ENCODE data around the gene NUDT1.

The NUDT1 gene

DNA sequence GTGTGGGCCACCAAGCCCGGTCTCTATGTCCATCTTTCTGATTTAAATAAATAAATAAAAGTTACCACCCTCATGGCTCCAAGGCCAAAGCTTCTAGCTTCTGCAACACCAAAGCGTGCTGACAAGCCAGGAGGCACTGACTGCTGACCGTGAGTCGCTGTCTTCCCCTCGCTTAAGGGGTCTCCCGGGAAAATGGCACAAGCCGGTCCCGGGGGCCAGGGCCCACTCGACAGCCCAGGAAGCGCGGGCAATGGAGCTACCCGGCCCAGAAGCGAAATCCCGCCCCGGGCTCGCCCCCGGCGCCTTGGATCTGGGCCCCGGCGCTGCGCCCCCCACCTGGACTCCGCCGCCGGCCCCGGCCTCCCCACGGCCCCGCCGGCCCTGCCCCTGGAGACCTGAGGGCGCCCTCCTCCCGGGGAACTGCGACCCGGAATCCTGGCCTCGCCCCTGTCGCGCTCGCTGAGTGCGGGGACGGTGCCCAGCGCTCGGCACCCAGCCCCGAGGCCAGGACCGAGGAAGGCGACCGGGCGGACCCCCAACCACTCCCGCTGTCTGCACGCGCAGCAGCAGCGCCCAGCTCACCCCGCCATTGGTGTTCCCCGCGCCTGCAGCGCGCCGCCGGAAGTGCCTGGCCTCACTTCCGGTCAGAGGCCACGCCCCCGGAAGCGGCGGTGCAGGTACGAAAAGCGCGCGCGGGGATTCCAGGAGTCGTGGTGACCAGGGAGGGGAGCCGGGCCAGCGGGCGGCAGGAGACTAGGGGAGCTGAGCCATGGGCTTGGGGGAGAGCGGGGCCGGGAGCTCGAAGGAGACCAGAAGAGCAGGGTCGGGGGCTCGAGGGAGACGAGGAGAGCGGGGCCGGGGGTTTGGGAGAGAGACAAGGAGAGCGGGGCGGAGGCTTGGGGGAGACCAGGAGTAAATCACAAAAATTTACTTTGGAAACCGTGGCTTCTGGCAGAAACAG, at the start of gene NUDT1, which contains the start of gene MRM2:
NUDT1 (plus strand) TSS at position 647 of the 961 bp plus-strand sequence. CDS start 2,349 bp downstream, outside the sequence.
MRM2 (minus strand) TSS at position 626 of the 961 bp plus-strand sequence; CDS start at position 590, 36 bp downstream.
- DNase-seq: peak; percentile 89

DNA sequence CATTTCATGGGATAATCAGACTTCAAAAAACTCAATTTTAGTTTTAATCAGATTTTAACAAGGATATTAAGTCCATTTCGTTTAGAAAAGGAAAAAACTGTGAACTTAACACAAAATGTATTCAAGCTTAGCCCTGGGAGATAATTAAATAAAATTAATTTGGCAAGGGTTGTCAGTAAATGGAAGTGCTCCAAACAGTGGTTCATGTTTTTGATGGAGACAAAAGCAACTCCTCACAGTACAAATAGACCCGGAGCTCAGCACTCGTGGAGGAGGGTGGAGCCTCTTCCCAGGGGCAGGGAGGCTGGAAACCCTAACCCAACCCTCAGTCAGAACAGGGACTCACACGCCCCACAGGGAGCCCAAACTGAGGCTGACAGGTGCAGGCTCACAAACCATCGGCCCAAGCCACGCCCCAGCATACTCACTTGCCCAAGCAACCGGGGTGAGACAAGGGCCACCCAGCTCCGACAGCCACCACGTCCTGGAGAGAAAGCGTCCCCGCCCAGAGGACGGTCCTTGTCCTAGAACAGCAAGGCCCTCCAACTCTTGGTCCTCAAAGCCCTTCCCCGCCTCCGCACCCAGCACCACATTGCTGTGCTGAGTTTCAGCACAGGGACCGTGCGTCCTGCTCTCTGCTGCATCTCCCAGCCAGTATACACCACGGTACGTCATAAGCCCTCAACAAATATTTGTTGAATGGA, 49.0 kb upstream of the NUDT1 start:
- DNase-seq: peak; percentile 55

DNA sequence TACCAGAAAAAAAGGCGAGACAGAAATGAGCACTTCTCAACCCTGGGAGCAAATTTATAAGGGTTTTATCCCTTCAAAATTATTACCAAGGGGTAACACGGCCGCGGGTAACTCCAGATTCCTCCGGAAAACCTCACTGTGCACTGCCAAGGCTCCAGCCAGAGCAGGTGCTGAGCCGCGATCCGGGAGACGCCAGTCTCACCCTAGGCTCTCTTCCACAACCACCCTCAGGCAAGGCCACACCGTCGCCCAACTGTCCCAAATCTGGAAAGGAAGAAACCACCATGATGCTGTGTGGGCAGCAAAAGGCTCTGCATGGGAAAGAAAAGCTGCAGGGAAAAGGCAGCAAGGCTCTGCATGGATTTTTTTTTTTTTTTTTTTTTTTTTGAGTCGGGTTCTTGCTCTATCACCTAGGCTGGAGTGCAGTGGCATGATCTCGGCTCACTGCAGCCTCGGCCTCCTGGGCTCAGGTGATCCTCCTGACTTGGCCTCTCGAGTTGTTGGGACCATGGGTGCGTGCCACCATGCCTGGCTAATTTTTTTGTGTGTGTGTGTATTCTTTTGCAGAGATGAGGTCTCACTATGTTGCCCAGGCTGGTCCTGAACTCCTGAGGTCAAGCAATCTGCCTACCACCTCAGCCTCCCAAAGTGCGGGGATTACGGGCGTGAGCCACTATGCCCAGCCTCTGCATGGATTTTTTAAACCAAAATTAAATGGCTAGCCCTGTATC, 48.3 kb upstream of the NUDT1 start:
- no peak for DNase-seq

DNA sequence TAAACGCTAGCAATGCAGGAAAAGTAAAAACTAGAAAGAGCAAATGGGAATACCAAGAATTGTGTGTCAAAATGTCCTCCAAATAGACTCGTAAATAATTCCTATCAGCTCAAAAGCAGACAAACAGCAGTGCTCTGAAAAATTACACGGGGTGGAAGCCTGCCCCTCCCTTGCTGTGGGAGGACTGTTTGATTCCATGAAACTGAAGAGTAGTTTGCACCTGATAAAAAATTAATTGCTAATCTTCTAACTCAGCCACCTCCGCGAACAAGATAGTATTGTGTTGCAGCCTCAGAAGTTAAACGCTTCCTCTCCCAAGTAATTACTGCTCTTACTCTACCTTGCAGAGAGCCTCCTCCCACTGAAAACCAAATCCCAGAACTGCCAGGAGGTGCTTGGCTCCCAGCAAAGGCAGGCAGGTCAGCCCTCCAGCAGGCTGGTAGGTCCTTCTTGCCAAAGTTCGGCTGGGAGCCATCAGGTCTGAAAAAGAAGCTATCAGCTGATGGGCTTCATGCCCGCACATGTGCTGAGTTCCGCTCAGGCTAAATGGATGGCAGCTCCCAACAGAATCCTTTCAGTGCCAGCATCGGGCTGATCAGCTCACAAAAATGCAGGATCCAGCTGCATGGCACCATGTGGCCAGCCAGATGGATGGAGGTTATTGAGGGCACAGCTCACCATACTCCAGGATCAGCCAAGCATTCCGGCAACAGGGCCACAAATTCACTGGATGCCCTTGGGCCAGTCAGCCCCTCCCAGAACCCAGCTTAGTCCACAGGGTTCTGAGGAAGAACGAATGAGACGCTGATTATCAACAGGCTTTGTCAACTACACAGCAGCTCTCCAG, 46.4 kb upstream of the NUDT1 start:
- peak; percentile 74 for DNase-seq

DNA sequence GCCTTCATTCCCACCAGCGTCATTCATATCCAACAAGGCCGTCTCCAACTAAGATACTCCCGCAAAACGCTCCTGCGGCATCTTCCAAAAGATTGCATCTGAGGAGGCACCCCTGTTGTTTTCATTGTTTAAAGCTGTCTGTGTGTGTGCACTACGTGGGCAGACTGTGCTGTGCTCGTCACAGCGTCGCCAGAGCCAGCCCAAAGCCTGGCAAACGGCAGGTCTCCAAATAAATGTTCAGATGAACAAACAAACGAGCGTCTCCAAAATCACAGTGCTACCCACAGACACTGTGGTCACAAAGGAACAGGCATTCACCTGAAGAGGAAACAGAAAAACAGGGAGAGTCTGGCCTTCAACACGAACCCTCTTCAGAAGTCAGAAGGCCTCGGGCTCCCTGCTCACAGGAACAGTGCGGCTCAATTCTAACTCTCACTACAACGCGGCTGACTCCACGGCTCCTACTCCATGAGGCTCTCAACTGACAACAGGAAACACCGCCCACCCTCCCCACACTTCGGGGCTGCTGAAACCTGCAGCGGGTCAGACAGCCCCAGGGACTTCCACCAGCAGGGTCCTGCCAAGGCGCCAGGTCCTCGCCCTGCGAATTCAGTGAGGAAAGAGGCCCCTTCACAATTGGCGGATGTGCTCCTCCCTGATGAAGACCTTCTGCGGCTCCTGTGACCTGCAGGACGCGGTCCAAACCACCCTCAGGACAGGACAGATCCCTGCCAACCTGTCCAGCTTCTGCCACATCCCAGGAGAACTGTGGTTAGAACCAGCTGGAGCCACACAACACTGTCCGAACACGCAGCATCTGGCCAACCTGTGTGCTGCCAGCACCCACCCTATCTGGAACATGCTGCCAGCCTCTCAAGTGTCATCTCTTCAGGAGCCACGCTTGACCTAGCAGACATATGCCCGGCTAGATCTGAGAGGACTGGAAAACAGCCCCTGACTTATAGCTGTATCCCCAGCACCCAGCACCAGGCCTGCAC, 45.3 kb upstream of the NUDT1 start:
- DNase-seq: no peak

DNA sequence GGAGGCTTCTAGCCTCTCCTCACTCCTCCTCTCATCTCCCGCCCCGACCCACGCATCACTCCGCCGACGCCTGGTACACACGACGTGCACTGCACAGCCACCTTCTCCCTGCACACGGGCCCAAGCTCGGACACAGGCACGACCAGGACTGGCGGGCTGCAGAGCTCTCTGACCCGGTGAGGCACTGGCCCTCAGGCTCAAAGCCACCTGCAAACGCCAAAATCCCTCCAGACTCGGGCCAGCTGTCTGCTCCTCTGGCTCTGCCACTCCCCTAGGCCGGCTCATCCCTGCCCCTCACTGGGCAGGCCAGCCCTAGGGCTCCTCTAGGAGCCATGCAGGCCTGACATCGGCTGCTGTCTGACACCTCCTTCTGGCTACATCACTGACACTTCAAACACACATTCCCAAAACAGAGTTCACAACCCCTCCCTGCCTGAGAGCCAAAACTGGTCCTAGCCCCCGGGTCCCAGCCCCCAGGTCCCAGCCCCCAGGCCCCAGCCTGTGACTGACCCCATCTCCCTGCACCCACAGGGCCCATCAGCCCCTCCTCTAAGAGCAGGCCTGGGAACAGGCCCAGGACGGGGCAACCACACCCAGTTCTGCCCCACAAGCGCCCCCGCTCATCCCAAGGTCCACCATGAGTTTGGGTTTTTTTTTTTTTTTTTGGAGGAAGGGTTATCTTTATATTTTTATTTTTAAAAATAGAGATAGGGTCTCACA, 44.4 kb upstream of the NUDT1 start:
- no peak for DNase-seq

DNA sequence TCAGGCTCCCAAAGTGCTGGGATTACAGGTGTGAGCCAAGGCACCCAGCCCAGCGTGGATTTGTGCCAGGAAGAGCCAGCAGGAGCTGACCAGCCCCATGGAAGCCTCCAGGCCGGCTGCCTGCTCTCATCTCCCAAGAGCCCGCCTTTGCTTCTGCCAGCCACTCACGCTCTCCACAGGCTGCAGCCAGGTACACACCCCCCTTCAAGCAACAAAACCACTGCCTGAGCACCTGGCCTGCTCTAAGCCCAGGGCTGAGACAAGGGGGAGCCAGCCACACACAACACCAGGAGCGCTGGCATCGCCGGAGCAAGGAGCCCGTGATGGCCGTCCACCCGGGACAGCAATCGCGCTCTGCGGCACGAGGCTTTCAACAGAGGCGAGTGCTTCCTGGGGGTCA, 43.8 kb upstream of the NUDT1 start:
- no peak for DNase-seq

DNA sequence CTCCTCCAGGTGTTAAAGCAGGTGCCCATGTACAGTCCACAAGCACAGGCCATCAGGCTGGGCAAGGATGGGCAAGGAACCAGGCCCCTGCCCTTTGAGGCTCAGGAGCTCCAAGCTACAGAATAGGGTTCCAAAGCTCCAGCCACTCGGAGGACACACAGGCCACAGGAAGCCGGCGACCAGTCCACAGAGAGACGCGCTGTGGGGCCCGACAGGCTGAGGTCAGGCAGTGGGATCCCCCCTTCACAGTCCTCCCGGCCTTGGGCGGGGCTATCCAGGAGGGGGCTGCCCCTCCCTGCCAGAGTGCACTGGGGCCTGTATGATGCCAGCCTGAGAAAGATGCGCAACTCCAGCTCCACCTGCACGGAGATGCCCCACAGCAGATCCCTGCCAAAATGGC, 43.3 kb upstream of the NUDT1 start:
- DNase-seq: no peak

DNA sequence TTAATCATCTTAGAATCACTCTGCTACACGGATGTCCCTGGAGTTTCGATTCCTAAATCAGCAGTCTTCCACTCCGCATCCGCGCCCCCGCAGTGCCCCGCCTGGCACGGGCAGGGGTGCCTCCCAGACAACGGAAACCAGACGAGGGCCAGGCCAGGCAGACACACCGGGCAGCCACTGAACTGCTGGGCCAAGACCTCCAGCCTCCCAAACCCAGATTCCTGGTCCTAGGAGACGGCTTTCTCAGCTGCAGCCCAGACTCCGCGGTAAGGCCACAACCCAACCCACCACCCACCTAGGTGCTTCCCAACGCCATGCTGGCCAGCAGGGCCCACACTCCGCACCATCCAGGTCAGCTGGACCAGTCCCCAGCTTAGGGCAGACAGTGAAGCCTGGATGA, 42.5 kb upstream of the NUDT1 start:
- DNase-seq: no peak

DNA sequence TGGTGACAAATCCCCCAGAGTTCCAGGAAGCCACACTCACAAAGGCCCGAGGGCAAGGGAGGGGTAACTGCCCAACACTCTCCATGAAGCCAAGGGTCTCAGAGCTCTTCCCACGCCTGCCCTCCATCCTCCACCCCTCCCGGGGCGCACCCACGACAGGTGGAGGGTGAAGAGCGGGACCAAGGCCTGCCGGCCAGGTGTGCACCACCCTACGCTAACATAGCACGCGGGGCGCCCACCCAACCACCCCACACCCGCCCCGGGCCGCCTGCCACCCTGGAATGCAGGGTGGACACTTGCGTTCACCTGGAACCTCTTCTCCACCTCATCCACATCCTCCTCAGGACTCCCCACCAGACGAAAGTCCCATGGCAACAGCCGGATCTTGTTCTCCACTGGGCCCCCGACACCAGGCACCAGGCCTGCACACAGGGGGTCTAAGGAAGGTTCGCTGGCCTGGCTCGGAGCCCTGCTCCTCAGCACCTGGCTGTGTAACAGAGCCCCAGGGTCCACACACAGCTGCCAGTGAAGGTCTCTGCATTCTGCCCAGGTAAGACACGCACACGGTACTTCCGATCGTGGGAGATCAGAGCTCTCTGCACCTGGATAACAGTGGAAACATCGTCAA, 42.0 kb upstream of the NUDT1 start:
- DNase-seq: no peak

DNA sequence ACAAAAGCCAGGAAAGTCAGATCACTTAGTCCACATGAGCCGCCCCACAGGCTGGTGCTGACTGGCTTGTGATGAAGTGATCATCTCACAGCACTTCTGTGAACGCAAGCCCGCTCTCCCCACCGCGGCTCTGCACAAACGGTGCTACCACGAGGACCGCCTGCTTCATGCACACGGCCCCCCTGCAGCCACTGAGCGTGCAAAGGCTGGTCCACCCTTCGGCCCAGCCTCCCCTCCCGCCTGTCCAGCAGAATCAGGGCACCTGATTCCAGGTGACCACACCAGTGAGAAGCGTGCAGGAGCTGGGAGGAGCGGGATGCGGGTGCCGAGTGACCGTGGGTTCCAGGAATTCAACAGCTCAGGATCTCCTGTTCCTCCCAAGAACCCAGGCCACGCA, 41.4 kb upstream of the NUDT1 start:
- no peak for DNase-seq

DNA sequence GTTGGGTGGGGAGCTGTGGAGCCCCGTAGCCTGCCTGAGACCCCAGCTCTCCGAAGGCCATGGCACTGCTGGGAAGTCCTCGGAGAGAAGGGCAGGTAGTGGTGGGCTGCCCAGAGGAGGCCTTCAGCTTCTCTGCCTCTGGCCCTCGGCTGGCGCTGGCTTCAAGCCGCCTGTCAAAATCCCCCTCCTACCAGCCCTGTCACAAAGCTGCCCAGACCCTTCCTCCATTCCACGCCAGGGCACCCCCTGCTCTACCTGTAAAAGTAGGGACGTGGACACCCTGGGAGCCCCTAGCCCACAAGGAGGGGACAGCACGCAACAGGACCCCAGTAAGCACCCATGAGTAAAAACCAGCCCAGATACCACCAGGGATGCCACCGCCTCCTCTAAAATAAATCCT, 40.9 kb upstream of the NUDT1 start:
- DNase-seq: no peak

DNA sequence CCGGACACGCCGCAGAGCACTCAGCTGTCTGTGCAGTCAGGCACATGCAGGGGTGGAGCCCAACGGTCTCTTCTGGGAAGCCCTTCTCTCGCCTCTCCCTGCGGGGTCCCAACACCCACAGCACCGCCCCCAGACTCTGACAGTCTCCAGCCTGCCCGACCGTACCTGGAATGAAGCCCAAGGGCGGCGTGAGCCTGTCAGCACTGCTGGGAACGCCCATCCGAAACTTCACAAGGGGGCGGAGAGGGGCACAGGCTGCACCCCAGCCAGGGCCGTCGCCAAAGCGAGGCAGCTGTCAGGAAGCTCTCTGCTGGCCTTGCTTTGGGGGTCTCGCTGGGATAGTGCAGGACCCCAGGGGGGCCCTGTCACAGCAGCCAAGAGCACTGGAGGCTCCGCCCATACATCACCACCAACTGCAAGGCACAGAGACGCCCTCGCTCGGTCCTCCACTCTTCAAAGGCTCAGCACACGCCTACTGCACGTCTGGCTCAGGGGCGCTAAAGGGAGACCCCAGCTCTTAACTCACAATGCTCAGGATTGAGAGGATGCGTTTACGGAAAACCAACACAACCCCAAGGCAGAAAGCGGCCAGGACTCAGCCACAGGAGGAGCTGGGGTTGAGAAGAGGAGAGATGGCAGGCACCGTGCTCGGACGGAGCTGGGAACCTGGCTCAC, 40.2 kb upstream of the NUDT1 start:
- no peak for DNase-seq

DNA sequence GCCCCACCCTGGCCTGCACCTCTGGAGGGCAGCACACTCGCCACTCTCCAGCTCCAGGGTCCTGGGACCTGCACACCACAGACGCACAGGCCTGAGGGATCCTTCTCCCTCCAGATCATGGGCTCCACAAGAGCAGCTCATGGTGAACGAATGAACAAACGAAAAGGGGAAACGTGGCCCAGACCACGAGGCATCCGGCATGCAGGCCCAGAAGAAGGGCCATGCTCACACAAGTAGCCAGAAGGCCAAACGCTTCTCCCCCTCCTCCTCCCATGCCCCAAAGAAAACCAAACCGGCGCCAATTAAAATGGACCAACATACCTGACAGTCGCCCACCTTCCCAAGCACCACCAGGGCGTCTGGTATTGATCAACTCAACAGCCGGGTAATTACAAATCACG, 39.7 kb upstream of the NUDT1 start:
- no peak for DNase-seq

DNA sequence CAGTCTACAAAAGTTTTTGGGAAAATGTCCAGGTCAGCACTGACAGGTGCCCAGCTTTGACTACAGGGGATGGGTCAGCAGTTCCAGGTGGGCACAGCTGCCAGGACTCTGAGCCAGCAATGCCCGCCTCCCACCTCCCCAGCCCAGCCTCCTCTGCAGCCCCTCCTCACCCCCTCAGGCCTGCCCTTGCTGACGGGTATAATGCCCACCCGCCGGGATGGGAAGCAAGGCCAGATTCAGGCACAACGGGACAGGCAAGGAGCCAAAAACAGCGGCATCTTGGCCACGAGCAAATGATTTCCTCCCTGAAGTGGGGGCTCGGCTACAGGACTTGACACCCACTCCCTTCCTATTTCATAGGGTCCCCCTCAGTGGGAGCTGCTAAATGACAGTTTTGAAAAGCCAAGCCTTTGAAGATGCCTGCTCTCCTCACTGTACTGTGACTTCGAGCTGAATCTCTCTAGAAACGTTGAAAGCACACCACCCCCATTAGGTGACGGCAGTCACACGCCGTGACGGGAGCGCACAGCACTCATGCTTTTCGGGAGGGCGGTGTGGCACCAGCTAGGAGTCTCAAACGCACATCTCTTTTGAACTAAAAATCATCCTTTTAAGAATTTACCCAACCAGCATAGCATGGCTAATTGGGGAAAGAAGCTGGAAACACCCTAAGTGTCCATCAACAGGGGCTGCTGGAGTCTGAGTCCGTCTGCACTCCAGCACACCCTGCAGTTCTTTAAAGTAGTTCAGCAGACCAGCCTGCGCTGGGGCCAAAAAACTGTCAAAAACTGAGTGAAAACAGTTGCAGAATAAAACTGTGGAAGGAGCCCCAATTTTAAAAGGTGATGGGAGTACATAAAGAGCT, 38.9 kb upstream of the NUDT1 start:
- DNase-seq: no peak

DNA sequence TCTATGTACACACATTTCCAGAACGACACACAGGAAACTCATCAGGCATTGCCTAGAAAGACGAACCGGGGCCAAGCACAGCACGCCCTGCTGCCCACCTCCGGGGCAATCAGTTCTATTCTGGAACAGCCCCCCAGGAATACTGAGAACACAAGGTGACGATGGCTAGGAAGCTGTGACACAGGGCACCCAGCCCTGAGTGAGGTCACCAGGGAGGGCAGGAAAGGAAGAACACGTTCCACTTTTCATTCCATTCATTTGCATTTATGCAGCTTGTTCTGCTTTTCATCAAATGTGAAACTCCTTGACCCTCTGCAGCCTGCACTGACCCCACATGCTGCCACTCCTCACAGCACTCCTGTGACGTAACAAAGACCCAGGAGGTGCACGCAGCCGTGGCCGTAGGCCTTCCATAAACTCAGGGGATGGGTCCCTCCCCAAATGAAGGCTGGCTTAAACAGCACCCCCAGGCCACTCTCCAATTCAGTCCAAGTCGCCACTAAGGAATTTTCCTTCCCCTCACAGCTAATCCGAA, 38.2 kb upstream of the NUDT1 start:
- no peak for DNase-seq

DNA sequence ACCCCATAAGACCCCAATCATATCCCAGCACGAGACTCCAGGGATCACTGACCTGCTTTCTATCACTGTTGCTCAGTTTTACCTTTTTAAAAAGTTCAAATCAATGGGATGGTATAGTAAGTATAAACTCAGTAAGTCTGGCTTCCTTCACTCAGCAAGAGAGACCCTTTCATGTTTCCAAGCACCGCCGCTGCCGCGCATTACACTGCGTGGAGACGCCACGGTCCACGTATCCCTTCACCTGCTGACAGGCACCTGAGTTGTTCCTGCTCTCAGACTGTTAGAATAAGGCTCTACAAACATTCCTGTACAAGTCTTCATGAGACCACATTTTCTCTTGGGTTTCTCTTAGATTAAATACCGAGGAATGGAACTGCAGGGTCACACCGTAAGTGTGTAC, 37.6 kb upstream of the NUDT1 start:
- DNase-seq: no peak
